Parathyroid adenoma (tissue), 2 donors: ENCODE measurements around the gene CD69.

Experiments used
- H2AFZ ChIP-seq: fragments of 300-600 bp; sonication (generic); one replicate; pipeline ENCODE4 v1.7.0; 2017; ENCODE audit warnings: antibody characterized with exemption, mild to moderate bottlenecking
- H3K27ac ChIP-seq: fragments of 300-600 bp; sonication (generic); one replicate; pipeline ENCODE4 v1.7.0; 2017
- H3K27me3 ChIP-seq: fragments of 300-600 bp; sonication (generic); one replicate; pipeline ENCODE4 v1.7.0; 2017; ENCODE audit warnings: low read length; ENCODE audit not compliant: control insufficient read depth, insufficient read depth
- H3K36me3 ChIP-seq: fragments of 300-600 bp; sonication (generic); one replicate; pipeline ENCODE4 v1.7.0; 2017; ENCODE audit warnings: low read length; ENCODE audit not compliant: control insufficient read depth, insufficient read depth
- H3K4me1 ChIP-seq: fragments of 300-600 bp; sonication (generic); one replicate; pipeline ENCODE4 v1.7.0; 2017; ENCODE audit warnings: control low read depth
- H3K4me2 ChIP-seq: fragments of 300-600 bp; sonication (generic); one replicate; pipeline ENCODE4 v1.7.0; 2017; ENCODE audit warnings: low read length
- H3K4me3 ChIP-seq: fragments of 300-600 bp; sonication (generic); one replicate; pipeline ENCODE4 v1.7.0; 2017; ENCODE audit warnings: low read depth, low read length
- H3K79me2 ChIP-seq: fragments of 300-600 bp; sonication (generic); one replicate; pipeline ENCODE4 v1.7.0; 2017; ENCODE audit warnings: control low read depth
- H3K9ac ChIP-seq: fragments of 300-600 bp; sonication (generic); one replicate; pipeline ENCODE4 v1.7.0; 2017; ENCODE audit warnings: mild to moderate bottlenecking
- H3K9me3 ChIP-seq: fragments of 300-600 bp; sonication (generic); one replicate; pipeline ENCODE4 v1.7.0; 2017; ENCODE audit warnings: low read length; ENCODE audit not compliant: control insufficient read depth
- CTCF ChIP-seq: fragments of 300-600 bp; sonication (generic); IDR thresholded peaks from one replicate; pipeline ENCODE4 v1.7.0; 2017; ENCODE audit warnings: antibody characterized with exemption, mild to moderate bottlenecking
- donor health status: primary hyperparathyroidism.

CD69 gene

DNA sequence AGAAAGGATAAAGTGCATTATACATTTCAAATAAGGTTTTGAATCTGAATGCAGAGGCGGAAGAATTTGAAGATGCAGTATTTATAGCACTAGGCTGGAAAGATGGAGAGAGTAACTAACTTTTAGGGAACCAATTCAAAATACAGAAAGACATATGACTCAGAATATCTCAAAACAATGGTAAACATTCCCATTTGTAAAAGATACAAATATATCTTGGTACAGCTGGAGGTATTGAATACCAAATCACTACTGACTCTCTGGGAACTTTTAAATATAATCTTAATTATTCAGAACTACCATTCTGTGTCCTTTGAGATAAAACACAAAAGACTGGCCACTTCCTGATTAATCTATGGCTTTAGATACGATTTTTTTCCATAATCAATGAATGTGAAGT is 5.1 kb downstream of the CD69 start:
- Histone ChIP-seq H3K4me3 (no peak overlapping the region), H3K36me3 (no peaks in the 10 kb centered on the region), H3K79me2 (no peaks in the 10 kb centered on the region), H3K9me3 (no peaks in the 10 kb centered on the region), H3K4me1 (no peaks in the 10 kb centered on the region), H3K27me3 (no peaks in the 10 kb centered on the region), H3K4me2 (no peak overlapping the region), H2AFZ (no peak overlapping the region), H3K27ac (no peak overlapping the region), H3K9ac (no peak overlapping the region)
- TF ChIP-seq CTCF, result no peak

GRCh38 chr12:9755035-9755434 is 5.7 kb downstream of the CD69 start:
- no peak for TF ChIP-seq CTCF
- no peaks in the 10 kb centered on the region for H3K27me3 ChIP-seq
- H3K27ac ChIP-seq, result no peak overlapping the region
- H3K4me3 ChIP-seq, result no peak overlapping the region
- H3K4me1 ChIP-seq, result no peaks in the 10 kb centered on the region
- H3K36me3 ChIP-seq, result no peaks in the 10 kb centered on the region
- H3K9me3 ChIP-seq, result no peaks in the 10 kb centered on the region
- H3K4me2 ChIP-seq, result no peak overlapping the region
- H3K79me2 ChIP-seq, result no peaks in the 10 kb centered on the region
- H3K9ac ChIP-seq, result no peak overlapping the region
- no peak overlapping the region for H2AFZ ChIP-seq

DNA sequence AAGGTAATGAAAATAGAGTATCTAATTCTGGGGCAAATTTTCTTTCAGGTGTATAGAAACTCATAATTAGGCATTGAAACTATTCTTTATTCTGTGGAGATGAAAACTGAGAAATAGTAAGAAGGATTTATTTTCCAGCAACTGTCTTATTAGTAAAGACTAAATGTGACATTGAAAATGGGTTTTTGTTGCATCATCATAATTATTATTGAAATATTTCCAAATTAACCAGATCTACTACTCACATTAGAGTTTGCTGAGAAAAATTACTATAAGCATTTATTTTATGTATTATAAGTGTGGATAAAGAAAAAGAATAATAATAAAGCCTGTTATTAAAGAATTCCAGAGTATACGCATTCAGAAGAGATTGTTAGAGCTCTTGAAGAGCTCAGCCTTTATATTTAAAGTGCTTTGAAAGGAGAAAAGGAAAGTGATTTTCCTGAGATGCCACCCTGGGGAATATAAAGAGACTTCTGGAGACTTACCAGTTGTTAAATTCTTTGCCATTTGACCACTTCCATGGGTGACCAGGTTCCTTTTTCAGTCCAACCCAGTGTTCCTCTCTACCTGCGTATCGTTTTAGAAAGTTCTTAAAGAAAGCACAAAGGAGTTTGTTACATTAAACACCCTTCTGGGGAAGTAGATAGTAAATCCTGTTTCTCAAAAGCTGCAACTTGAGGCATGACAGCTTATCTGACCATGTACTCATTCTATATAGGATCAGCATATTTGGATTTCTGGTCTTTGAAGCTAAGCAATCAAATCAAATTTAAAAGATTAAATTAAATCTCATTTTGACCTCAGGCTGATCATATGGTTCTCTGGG is 6.4 kb downstream of the CD69 start:
- Histone ChIP-seq H3K9ac (no peak overlapping the region), H3K4me1 (no peaks in the 10 kb centered on the region), H3K79me2 (no peaks in the 10 kb centered on the region), H3K27ac (no peak overlapping the region), H3K36me3 (no peaks in the 10 kb centered on the region), H3K27me3 (no peaks in the 10 kb centered on the region), H3K4me3 (no peak overlapping the region), H3K9me3 (no peaks in the 10 kb centered on the region), H3K4me2 (no peak overlapping the region), H2AFZ (no peak overlapping the region)
- TF ChIP-seq CTCF, result no peak

DNA sequence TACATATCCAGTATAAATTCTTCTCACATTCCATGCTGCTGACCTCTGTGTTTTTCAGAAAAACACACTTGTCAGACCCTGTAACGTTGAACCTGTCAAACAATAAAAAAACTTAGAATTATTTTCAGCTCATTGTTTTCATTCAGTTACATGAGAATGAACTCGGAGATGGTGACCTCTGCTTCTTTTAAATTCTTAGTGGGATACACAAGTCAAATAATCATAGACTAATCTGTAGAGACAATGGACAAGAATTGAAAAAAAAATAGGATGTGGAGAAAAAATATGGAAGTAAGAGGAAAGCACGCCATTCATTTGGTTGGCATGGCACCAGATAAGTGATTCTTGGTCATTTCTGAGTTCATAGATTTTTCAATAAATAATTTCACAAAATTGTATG is 7.2 kb downstream of the CD69 start:
- no peaks in the 10 kb centered on the region for H3K4me1 ChIP-seq
- no peak for TF ChIP-seq CTCF
- H3K27ac ChIP-seq, result no peak overlapping the region
- no peak overlapping the region for H3K4me2 ChIP-seq
- no peaks in the 10 kb centered on the region for H3K27me3 ChIP-seq
- H3K79me2 ChIP-seq, result no peaks in the 10 kb centered on the region
- H2AFZ ChIP-seq, result no peak overlapping the region
- no peak overlapping the region for H3K9ac ChIP-seq
- H3K9me3 ChIP-seq, result no peaks in the 10 kb centered on the region
- H3K36me3 ChIP-seq, result no peaks in the 10 kb centered on the region
- no peak overlapping the region for H3K4me3 ChIP-seq

DNA sequence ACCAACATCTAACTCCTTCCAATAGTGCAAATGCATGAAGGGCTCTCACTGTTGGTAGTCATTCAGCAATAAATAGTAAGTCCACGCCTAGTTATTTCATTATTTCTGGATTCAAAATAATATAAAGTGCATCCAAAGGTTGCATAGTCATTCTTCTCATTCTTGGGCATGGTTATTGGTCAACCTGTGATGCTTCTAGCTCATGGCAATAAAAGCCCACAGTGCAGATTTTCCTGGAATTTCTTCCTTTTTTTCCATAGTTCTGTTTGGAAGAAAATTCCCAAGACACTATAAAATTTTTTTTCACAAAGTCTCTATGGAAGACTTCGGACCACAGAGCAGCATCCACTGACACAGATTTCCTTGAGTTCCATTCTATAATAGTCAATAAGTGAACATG is 7.6 kb downstream of the CD69 start:
- H3K9me3 ChIP-seq, result no peaks in the 10 kb centered on the region
- H3K27ac ChIP-seq, result no peak overlapping the region
- no peak overlapping the region for H3K4me2 ChIP-seq
- no peak overlapping the region for H2AFZ ChIP-seq
- H3K79me2 ChIP-seq, result no peaks in the 10 kb centered on the region
- no peaks in the 10 kb centered on the region for H3K4me1 ChIP-seq
- no peak overlapping the region for H3K9ac ChIP-seq
- H3K27me3 ChIP-seq, result no peaks in the 10 kb centered on the region
- TF ChIP-seq CTCF, result no peak
- no peak overlapping the region for H3K4me3 ChIP-seq
- no peaks in the 10 kb centered on the region for H3K36me3 ChIP-seq
